IPS-11a (cell line): Measurements from ENCODE around the gene SRP14.

Source experiments
- H3K4me3 ChIP-seq: one replicate; pipeline ENCODE4 v1.5.1; 2013; ENCODE audit warnings: low read depth, low read length, control low read depth

The SRP14 gene

GRCh38 chr15:40069178-40070165, 30.5 kb upstream of the SRP14 start:
- H3K4me3 ChIP-seq = no peak overlapping the region

- H3K4me3 ChIP-seq = no peak overlapping the region
Measured at GRCh38 chr15:40067921-40068624, 29.1 kb upstream of the SRP14 start.

GRCh38 chr15:40066589-40066988, 27.6 kb upstream of the SRP14 start:
- H3K4me3 ChIP-seq = no peak overlapping the region

- H3K4me3 ChIP-seq = no peak overlapping the region
Measured at GRCh38 chr15:40065166-40065565, 26.2 kb upstream of the SRP14 start.

- no peak overlapping the region for H3K4me3 ChIP-seq
Measured at GRCh38 chr15:40064231-40064894, 25.4 kb upstream of the SRP14 start.

GRCh38 chr15:40063563-40064011, 24.6 kb upstream of the SRP14 start:
- H3K4me3 ChIP-seq = no peak overlapping the region

- no peak overlapping the region for H3K4me3 ChIP-seq
Measured at GRCh38 chr15:40062816-40063562, 24.0 kb upstream of the SRP14 start.

- no peak overlapping the region for H3K4me3 ChIP-seq
Measured at GRCh38 chr15:40061212-40061901, 22.4 kb upstream of the SRP14 start.

- no peak overlapping the region for H3K4me3 ChIP-seq
Measured at GRCh38 chr15:40060236-40060961, 21.4 kb upstream of the SRP14 start.

GRCh38 chr15:40059821-40060220, 20.8 kb upstream of the SRP14 start:
- H3K4me3 ChIP-seq = no peak overlapping the region

GRCh38 chr15:40058476-40059140, 19.6 kb upstream of the SRP14 start:
- no peak overlapping the region for H3K4me3 ChIP-seq

- H3K4me3 ChIP-seq = no peak overlapping the region
Measured at GRCh38 chr15:40055576-40056293, 16.8 kb upstream of the SRP14 start.

- no peak overlapping the region for H3K4me3 ChIP-seq
Measured at GRCh38 chr15:40054855-40055575, 16.0 kb upstream of the SRP14 start.

GRCh38 chr15:40054605-40054854, 15.5 kb upstream of the SRP14 start:
- no peak overlapping the region for H3K4me3 ChIP-seq

GRCh38 chr15:40053831-40054604, 15.0 kb upstream of the SRP14 start:
- H3K4me3 ChIP-seq = no peak overlapping the region

GRCh38 chr15:40053079-40053830, 14.3 kb upstream of the SRP14 start:
- no peak overlapping the region for H3K4me3 ChIP-seq
